HCT116 (cell line): Measurements from ENCODE around the gene ALKBH2. TPM values are rescaled to one million over a fixed set of nuclear protein-coding genes. Genes with fewer than 3 reads are reported as not detected.

ENCODE experiments used
- ATAC-seq: fragments of 200-7000 bp; cut with Tn5 transposase; 2 replicates; pipeline ENCODE4 v1.9.1; 2020; ENCODE audit warnings: mild to moderate bottlenecking, moderate library complexity
- BruUV-seq: library from RNA; stranded (reverse); fragments of 400-500 nt; replicated peaks from 2 replicates; lab custom pipeline; 2021; lab: Mats Ljungman, UMichigan
- CTCF ChIA-PET: fragments of 300-600 bp; sonication (Branson Sonifier 250); formaldehyde crosslinking; loops from one replicate; lab custom pipeline; 2021; ENCODE audit warnings: antibody characterized with exemption; lab: Charles Lee
- POLR2A ChIA-PET: fragments of 300-600, 350-600 bp; sonication (Branson Sonifier 250); formaldehyde crosslinking; loops from one replicate; lab custom pipeline; 2021; ENCODE audit warnings: antibody characterized with exemption; lab: Charles Lee
- RAD21 ChIA-PET, 2 experiments: fragments of 300-600 bp; sonication (Branson Sonifier 250); formaldehyde crosslinking; loops; one replicate each; lab custom pipeline; 2023; ENCODE audit warnings: low total read pairs in 2 of 2; ENCODE audit not compliant: uncharacterized antibody in 2 of 2, unreplicated experiment in 2 of 2, low non-redundant PET in 1 of 2; lab: Charles Lee
- DNase-seq: peaks from one replicate; pipeline ENCODE4 v3.0.0-alpha.2; 2010; ENCODE audit warnings: low read depth, low spot score
- H2AFZ ChIP-seq: fragments of 200-600 bp; shearing (Covaris generic), sonication (generic); 2 replicates; pipeline ENCODE4 v1.6.1; 2017; ENCODE audit warnings: low read depth, mixed run types, mixed read lengths, antibody characterized with exemption, low read length; ENCODE audit not compliant: poor library complexity, severe bottlenecking
- H3K27ac ChIP-seq: 2 replicates; pipeline ENCODE4 v1.5.1; 2012; ENCODE audit warnings: low read depth, low read length
- H3K27me3 ChIP-seq: fragments of 200-600 bp; sonication (generic); 2 replicates; pipeline ENCODE4 v1.6.1; 2016; ENCODE audit warnings: mixed run types, low read length, mixed read lengths; ENCODE audit not compliant: insufficient read depth
- H3K36me3 ChIP-seq, 2 experiments: fragments of 200-500 bp in 1 of 2; fragments of 200-600 bp in 1 of 2; sonication (Bioruptor generic) in 1 of 2; sonication (generic) in 1 of 2; 2 replicates each; pipeline versions ENCODE4 v1.5.1 to v1.6.1; 2014 to 2016; ENCODE audit warnings: low read length in 2 of 2, inconsistent platforms in 1 of 2, mixed read lengths in 1 of 2, mixed run types in 1 of 2; ENCODE audit not compliant: insufficient read depth in 2 of 2, control insufficient read depth in 1 of 2
- H3K4me1 ChIP-seq, 2 experiments: fragments of 200-600 bp in 1 of 2; sonication (generic) in 1 of 2; 2 replicates each; pipeline versions ENCODE4 v1.5.1 to v1.6.1; 2012 to 2017; ENCODE audit warnings: low read length in 2 of 2, inconsistent platforms in 1 of 2, mild to moderate bottlenecking in 1 of 2, mixed read lengths in 1 of 2, mixed run types in 1 of 2, moderate library complexity in 1 of 2; ENCODE audit not compliant: insufficient read depth in 2 of 2, control insufficient read depth in 1 of 2
- H3K4me2 ChIP-seq: fragments of 200-600 bp; sonication (generic); 2 replicates; pipeline ENCODE4 v1.6.1; 2017; ENCODE audit warnings: mixed run types, low read length, mixed read lengths
- H3K4me3 ChIP-seq, 2 experiments: fragments of 200-600 bp in 1 of 2; sonication (generic) in 1 of 2; replicated peaks in 1 of 2; 2 replicates each; pipeline ENCODE4 v1.5.1; 2011 to 2016; ENCODE audit warnings: low read length in 2 of 2, control low read depth in 1 of 2, low read depth in 1 of 2, mild to moderate bottlenecking in 1 of 2, mixed read lengths in 1 of 2, mixed run types in 1 of 2
- H3K79me2 ChIP-seq: fragments of 200-600 bp; sonication (generic); 2 replicates; pipeline ENCODE4 v1.6.1; 2017; ENCODE audit warnings: mild to moderate bottlenecking, mixed run types, low read length, moderate library complexity, mixed read lengths; ENCODE audit not compliant: insufficient read depth
- H3K9ac ChIP-seq: fragments of 200-600 bp; sonication (generic); 2 replicates; pipeline ENCODE4 v1.6.1; 2016; ENCODE audit warnings: low read length, mixed read lengths
- H3K9me2 ChIP-seq: fragments of 200-600 bp; sonication (generic), shearing (Covaris generic); 2 replicates; pipeline ENCODE4 v1.6.1; 2017; ENCODE audit warnings: mixed run types, mild to moderate bottlenecking, moderate library complexity; ENCODE audit not compliant: insufficient read depth
- H3K9me3 ChIP-seq, 2 experiments: fragments of 200-500 bp in 1 of 2; fragments of 200-600 bp in 1 of 2; sonication (Bioruptor generic) in 1 of 2; sonication (generic) in 1 of 2; 2 replicates each; pipeline ENCODE4 v1.6.1; 2014 to 2017; ENCODE audit warnings: low read length in 2 of 2, mixed read lengths in 2 of 2, inconsistent platforms in 1 of 2, low read depth in 1 of 2, mild to moderate bottlenecking in 1 of 2, mixed run types in 1 of 2, moderate library complexity in 1 of 2; ENCODE audit not compliant: control insufficient read depth in 1 of 2, insufficient read depth in 1 of 2
- H4K20me1 ChIP-seq: fragments of 200-600 bp; sonication (generic), shearing (Covaris generic); 2 replicates; pipeline ENCODE4 v1.6.1; 2017; ENCODE audit warnings: mixed run types, mild to moderate bottlenecking, moderate library complexity; ENCODE audit not compliant: insufficient read depth
- CBX3 ChIP-seq: IDR thresholded peaks from 2 replicates; pipeline ENCODE4 v1.6.1; 2012; ENCODE audit warnings: low read depth
- ELF1 ChIP-seq: IDR thresholded peaks from 2 replicates; pipeline ENCODE4 v1.6.1; 2012; ENCODE audit warnings: low read depth, borderline replicate concordance
- EZH2phosphoT487 ChIP-seq: fragments of 200-600 bp; IDR thresholded peaks from 2 replicates; pipeline ENCODE4 v1.6.1; 2018; ENCODE audit warnings: antibody characterized with exemption, borderline replicate concordance
- POLR2AphosphoS5 ChIP-seq: IDR thresholded peaks from 2 replicates; pipeline ENCODE4 v1.6.1; 2011; ENCODE audit warnings: mild to moderate bottlenecking, low read depth, low read length, moderate library complexity
- RAD21 ChIP-seq: IDR thresholded peaks from 2 replicates; pipeline ENCODE4 v1.6.1; 2012; ENCODE audit warnings: low read depth, mild to moderate bottlenecking
- SIN3A ChIP-seq: IDR thresholded peaks from 2 replicates; pipeline ENCODE4 v1.6.1; 2012; ENCODE audit warnings: low read depth
- SP1 ChIP-seq: IDR thresholded peaks from 2 replicates; pipeline ENCODE4 v1.6.1; 2012; ENCODE audit warnings: low read depth
- SRF ChIP-seq: IDR thresholded peaks from 2 replicates; pipeline ENCODE4 v1.6.1; 2012; ENCODE audit warnings: low read depth
- TCF7L2 ChIP-seq: IDR thresholded peaks from 2 replicates; pipeline ENCODE4 v1.7.0; 2011; ENCODE audit warnings: borderline replicate concordance, inconsistent platforms; ENCODE audit not compliant: insufficient read depth, insufficient read length; ENCODE audit errors: extremely low read depth
- YY1 ChIP-seq: IDR thresholded peaks from 2 replicates; pipeline ENCODE4 v1.6.1; 2011; ENCODE audit warnings: low read length, low read depth, moderate library complexity, mild to moderate bottlenecking; ENCODE audit not compliant: insufficient replicate concordance; ENCODE audit errors: extremely low read depth
- ZNF274 ChIP-seq: fragments of 200-500 bp; sonication (Bioruptor generic); IDR thresholded peaks from 2 replicates; pipeline ENCODE4 v1.6.1; 2014; ENCODE audit warnings: mild to moderate bottlenecking, low read depth, low read length, inconsistent platforms
- intact Hi-C: fragments of 100-400 bp; cut with micrococcal nuclease; formaldehyde crosslinking; loops from 2 replicates; pipeline ENCODE4 v1.10.0; 2022
- total RNA-seq: library from RNA; stranded (reverse); gene quantifications from one replicate; pipeline ENCODE4 v1.2.1, GENCODE V29; 2021; ENCODE audit not compliant: unreplicated experiment
- TF ChIP-seq, protein P1 (sequence below): IDR thresholded peaks from 2 replicates; pipeline ENCODE4 v1.6.1; 2011; ENCODE audit warnings: mild to moderate bottlenecking, low read length, moderate library complexity; ENCODE audit not compliant: insufficient replicate concordance; ENCODE audit errors: extremely low read depth
- TF ChIP-seq, protein P2 (sequence below): IDR thresholded peaks from 2 replicates; pipeline ENCODE4 v1.6.1; 2012
- TF ChIP-seq, protein P3 (sequence below), 3 experiments: fragments of 200-600 bp in 1 of 3; sonication (generic) in 1 of 3; IDR thresholded peaks in 2 of 3; conservative IDR thresholded peaks in 1 of 3; 2 replicates each; pipeline ENCODE4 v1.5.1; 2012 to 2017; ENCODE audit warnings: low read depth in 2 of 3, low read length in 2 of 3, antibody characterized with exemption in 1 of 3, borderline replicate concordance in 1 of 3, control low read depth in 1 of 3, mild to moderate bottlenecking in 1 of 3, mixed read lengths in 1 of 3, mixed run types in 1 of 3, moderate library complexity in 1 of 3; ENCODE audit not compliant: insufficient read depth in 1 of 3
- TF ChIP-seq, protein P4 (sequence below): IDR thresholded peaks from 2 replicates; pipeline ENCODE4 v1.6.1; 2012; ENCODE audit warnings: low read depth

Gene ALKBH2
- total RNA-seq, 1 experiment from 2014 or later = 35.8 TPM

DNA sequence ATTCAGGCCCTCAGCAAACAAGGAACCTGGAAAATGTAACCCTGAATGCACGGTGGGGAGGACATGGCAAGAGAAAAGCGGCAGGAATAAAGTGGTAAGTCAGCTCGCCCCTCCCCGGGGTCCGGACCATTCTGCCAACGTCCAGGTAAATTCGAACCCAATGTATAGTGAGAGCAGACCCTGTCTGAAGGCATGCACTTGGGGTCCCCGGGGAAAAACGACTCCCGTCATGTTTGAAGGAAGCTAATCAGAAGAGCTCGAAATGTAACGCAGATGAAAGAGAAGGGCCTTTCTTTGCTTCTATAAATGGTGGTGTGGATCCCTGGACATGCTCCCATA lies 23.3 kb upstream of the ALKBH2 start:
- DNase-seq (no peak), ATAC-seq (no peak)
- Histone ChIP-seq H3K9me2 (no peaks in the 10 kb centered on the region), H3K4me2 (no peak overlapping the region), H3K36me3 (no peaks in the 10 kb centered on the region), H3K9me3 (no peaks in the 10 kb centered on the region), H3K79me2 (no peaks in the 10 kb centered on the region), H3K27ac (no peak overlapping the region), H3K4me3 (no peak overlapping the region), H3K4me1 (no peaks in the 10 kb centered on the region), H3K9ac (no peak overlapping the region), H3K27me3 (no peaks in the 10 kb centered on the region), H2AFZ (no peak overlapping the region), H4K20me1 (no peaks in the 10 kb centered on the region)
- no peak for TF ChIP-seq YY1
- no peak for TF ChIP-seq TCF7L2
- TF ChIP-seq, protein P1, sequence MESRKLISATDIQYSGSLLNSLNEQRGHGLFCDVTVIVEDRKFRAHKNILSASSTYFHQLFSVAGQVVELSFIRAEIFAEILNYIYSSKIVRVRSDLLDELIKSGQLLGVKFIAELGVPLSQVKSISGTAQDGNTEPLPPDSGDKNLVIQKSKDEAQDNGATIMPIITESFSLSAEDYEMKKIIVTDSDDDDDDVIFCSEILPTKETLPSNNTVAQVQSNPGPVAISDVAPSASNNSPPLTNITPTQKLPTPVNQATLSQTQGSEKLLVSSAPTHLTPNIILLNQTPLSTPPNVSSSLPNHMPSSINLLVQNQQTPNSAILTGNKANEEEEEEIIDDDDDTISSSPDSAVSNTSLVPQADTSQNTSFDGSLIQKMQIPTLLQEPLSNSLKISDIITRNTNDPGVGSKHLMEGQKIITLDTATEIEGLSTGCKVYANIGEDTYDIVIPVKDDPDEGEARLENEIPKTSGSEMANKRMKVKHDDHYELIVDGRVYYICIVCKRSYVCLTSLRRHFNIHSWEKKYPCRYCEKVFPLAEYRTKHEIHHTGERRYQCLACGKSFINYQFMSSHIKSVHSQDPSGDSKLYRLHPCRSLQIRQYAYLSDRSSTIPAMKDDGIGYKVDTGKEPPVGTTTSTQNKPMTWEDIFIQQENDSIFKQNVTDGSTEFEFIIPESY = no peak
- TF ChIP-seq SP1 = no peak
- no peak for TF ChIP-seq SRF
- no peak for TF ChIP-seq CBX3
- no peak for TF ChIP-seq RAD21
- TF ChIP-seq, protein P2, sequence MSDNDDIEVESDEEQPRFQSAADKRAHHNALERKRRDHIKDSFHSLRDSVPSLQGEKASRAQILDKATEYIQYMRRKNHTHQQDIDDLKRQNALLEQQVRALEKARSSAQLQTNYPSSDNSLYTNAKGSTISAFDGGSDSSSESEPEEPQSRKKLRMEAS = no peak
- TF ChIP-seq SIN3A = no peak
- no peak for TF ChIP-seq EZH2phosphoT487
- TF ChIP-seq, protein P3, sequence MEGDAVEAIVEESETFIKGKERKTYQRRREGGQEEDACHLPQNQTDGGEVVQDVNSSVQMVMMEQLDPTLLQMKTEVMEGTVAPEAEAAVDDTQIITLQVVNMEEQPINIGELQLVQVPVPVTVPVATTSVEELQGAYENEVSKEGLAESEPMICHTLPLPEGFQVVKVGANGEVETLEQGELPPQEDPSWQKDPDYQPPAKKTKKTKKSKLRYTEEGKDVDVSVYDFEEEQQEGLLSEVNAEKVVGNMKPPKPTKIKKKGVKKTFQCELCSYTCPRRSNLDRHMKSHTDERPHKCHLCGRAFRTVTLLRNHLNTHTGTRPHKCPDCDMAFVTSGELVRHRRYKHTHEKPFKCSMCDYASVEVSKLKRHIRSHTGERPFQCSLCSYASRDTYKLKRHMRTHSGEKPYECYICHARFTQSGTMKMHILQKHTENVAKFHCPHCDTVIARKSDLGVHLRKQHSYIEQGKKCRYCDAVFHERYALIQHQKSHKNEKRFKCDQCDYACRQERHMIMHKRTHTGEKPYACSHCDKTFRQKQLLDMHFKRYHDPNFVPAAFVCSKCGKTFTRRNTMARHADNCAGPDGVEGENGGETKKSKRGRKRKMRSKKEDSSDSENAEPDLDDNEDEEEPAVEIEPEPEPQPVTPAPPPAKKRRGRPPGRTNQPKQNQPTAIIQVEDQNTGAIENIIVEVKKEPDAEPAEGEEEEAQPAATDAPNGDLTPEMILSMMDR (IDR thresholded peaks at IDR 0.05 in 2 of 3, conservative IDR thresholded peaks at IDR 0.05 in 1 of 3; ENCODE audit: borderline replicate concordance in 1 of 3, insufficient read depth in 1 of 3, low read depth in 2 of 3, low read length in 2 of 3) = no peak
- no peak for TF ChIP-seq POLR2AphosphoS5
- no peak for TF ChIP-seq ELF1
- TF ChIP-seq, protein P4, sequence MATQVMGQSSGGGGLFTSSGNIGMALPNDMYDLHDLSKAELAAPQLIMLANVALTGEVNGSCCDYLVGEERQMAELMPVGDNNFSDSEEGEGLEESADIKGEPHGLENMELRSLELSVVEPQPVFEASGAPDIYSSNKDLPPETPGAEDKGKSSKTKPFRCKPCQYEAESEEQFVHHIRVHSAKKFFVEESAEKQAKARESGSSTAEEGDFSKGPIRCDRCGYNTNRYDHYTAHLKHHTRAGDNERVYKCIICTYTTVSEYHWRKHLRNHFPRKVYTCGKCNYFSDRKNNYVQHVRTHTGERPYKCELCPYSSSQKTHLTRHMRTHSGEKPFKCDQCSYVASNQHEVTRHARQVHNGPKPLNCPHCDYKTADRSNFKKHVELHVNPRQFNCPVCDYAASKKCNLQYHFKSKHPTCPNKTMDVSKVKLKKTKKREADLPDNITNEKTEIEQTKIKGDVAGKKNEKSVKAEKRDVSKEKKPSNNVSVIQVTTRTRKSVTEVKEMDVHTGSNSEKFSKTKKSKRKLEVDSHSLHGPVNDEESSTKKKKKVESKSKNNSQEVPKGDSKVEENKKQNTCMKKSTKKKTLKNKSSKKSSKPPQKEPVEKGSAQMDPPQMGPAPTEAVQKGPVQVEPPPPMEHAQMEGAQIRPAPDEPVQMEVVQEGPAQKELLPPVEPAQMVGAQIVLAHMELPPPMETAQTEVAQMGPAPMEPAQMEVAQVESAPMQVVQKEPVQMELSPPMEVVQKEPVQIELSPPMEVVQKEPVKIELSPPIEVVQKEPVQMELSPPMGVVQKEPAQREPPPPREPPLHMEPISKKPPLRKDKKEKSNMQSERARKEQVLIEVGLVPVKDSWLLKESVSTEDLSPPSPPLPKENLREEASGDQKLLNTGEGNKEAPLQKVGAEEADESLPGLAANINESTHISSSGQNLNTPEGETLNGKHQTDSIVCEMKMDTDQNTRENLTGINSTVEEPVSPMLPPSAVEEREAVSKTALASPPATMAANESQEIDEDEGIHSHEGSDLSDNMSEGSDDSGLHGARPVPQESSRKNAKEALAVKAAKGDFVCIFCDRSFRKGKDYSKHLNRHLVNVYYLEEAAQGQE = no peak
- TF ChIP-seq ZNF274 = no peak
- BruUV-seq = no TSS peak
- ChIA-PET CTCF (no interaction called here), POLR2A (interaction anchor here (0.7 kb wide), 1 partner anchor 269 kb away, joined by 5 read pairs; no protein-coding TSS in a partner anchor), RAD21 (no interaction called here)
- intact Hi-C loops = no loop called here
